Osteoblast (primary cell): ENCODE data around the gene KRTAP20-1. TPM values are rescaled to one million over a fixed set of nuclear protein-coding genes. Genes with fewer than 3 reads are reported as not detected.

Experiments used
- DNase-seq: peaks from one replicate; pipeline ENCODE4 v3.0.0; 2011; ENCODE audit warnings: low spot score, mixed read lengths; ENCODE audit not compliant: insufficient read length; ENCODE audit errors: missing footprints
- H2AFZ ChIP-seq: 2 replicates; pipeline ENCODE4 v1.6.0; 2011; ENCODE audit warnings: mild to moderate bottlenecking, low read length
- H3K27ac ChIP-seq: 2 replicates; pipeline ENCODE4 v1.5.1; 2011; ENCODE audit warnings: mild to moderate bottlenecking, low read depth, low read length, moderate library complexity
- H3K27me3 ChIP-seq: 2 replicates; pipeline ENCODE4 v1.6.0; 2012; ENCODE audit warnings: mild to moderate bottlenecking, control low read depth, inconsistent platforms, low read length, moderate library complexity; ENCODE audit not compliant: insufficient read depth
- H3K36me3 ChIP-seq: 2 replicates; pipeline ENCODE4 v1.5.1; 2011; ENCODE audit warnings: mild to moderate bottlenecking, low read length, control low read depth, moderate library complexity; ENCODE audit not compliant: insufficient read depth
- H3K4me1 ChIP-seq: 2 replicates; pipeline ENCODE4 v1.5.1; 2011; ENCODE audit warnings: mild to moderate bottlenecking, low read length, control low read depth, moderate library complexity; ENCODE audit not compliant: insufficient read depth
- H3K4me2 ChIP-seq: 2 replicates; pipeline ENCODE4 v1.6.0; 2011; ENCODE audit warnings: mild to moderate bottlenecking, low read length; ENCODE audit not compliant: insufficient read depth
- H3K4me3 ChIP-seq: fragments of 200-600 bp; sonication (generic); 3 replicates; pipeline ENCODE4 v1.5.1; 2012; ENCODE audit warnings: mild to moderate bottlenecking, low read length, inconsistent platforms; ENCODE audit not compliant: insufficient read depth
- H3K79me2 ChIP-seq: 2 replicates; pipeline ENCODE4 v1.6.0; 2012; ENCODE audit warnings: mild to moderate bottlenecking, low read length, control low read depth, inconsistent platforms; ENCODE audit not compliant: insufficient read depth
- H3K9me3 ChIP-seq: 2 replicates; pipeline ENCODE4 v1.5.1; 2011; ENCODE audit warnings: low read depth, low read length, control low read depth
- H4K20me1 ChIP-seq: 2 replicates; pipeline ENCODE4 v1.6.0; 2012; ENCODE audit warnings: mild to moderate bottlenecking, low read length, control low read depth; ENCODE audit not compliant: insufficient read depth
- total RNA-seq: library from RNA; depleted of rRNA; stranded (reverse); fragments of >200 nt; gene quantifications from 2 replicates; pipeline ENCODE4 v1.2.3, GENCODE V29; 2012
- TF ChIP-seq, protein P1 (sequence below): IDR thresholded peaks from 2 replicates; pipeline ENCODE4 v1.5.1; 2011; ENCODE audit warnings: mild to moderate bottlenecking, low read depth, low read length, moderate library complexity; ENCODE audit errors: extremely low read depth

Gene KRTAP20-1
- total RNA-seq, 1 donor, result not detected

DNA sequence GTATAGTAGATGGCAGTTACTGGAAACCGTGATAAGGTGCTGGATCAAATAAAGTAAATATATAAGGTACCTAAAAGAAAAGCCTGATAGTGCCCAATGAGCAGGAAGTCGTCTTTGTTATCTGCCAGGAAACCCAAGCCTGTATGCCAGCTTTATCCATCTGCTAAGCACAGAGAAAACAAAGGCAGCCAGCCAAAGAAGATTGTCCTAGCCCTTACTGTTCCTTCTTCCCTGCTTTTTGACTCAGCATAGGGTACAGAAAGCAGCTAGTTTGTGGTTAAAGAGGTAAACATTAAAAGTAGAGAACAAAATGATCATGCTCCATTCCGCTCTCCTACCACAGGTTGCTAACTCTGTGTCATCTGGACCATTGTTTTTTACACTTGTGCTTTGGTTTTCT is 36.1 kb upstream of the KRTAP20-1 start:
- H4K20me1 ChIP-seq, result no peaks in the 10 kb centered on the region
- no peak for DNase-seq
- H2AFZ ChIP-seq, result no peak overlapping the region
- H3K27ac ChIP-seq, result no peak overlapping the region
- TF ChIP-seq, protein P1, sequence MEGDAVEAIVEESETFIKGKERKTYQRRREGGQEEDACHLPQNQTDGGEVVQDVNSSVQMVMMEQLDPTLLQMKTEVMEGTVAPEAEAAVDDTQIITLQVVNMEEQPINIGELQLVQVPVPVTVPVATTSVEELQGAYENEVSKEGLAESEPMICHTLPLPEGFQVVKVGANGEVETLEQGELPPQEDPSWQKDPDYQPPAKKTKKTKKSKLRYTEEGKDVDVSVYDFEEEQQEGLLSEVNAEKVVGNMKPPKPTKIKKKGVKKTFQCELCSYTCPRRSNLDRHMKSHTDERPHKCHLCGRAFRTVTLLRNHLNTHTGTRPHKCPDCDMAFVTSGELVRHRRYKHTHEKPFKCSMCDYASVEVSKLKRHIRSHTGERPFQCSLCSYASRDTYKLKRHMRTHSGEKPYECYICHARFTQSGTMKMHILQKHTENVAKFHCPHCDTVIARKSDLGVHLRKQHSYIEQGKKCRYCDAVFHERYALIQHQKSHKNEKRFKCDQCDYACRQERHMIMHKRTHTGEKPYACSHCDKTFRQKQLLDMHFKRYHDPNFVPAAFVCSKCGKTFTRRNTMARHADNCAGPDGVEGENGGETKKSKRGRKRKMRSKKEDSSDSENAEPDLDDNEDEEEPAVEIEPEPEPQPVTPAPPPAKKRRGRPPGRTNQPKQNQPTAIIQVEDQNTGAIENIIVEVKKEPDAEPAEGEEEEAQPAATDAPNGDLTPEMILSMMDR, result no peak
- no peaks in the 10 kb centered on the region for H3K4me1 ChIP-seq
- no peaks in the 10 kb centered on the region for H3K27me3 ChIP-seq
- H3K4me2 ChIP-seq, result no peak overlapping the region
- H3K79me2 ChIP-seq, result no peaks in the 10 kb centered on the region
- no peak overlapping the region for H3K4me3 ChIP-seq
- no peaks in the 10 kb centered on the region for H3K9me3 ChIP-seq
- H3K36me3 ChIP-seq, result no peaks in the 10 kb centered on the region

DNA sequence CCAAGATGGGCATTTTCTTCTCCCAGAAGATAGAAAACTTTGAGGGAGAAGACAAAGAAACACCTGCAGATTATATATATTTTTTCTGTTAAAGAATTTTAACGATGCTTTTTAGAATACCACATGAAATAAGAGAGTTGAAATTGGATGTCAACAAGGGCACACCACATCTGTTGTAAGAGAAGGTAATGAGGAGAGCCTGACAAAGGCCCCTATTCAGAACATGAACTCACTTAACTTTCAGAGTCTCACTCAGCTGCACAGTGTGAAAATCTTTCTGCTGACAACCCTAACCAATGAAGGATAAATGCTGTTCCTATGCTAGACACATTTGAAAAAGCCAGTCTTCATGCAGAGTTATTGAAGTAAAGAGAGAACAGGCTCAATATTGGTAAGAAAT is 33.4 kb upstream of the KRTAP20-1 start:
- Histone ChIP-seq H3K36me3 (no peaks in the 10 kb centered on the region), H4K20me1 (no peaks in the 10 kb centered on the region), H3K9me3 (peaks cover 1% of the 10 kb centered on the region), H3K79me2 (no peaks in the 10 kb centered on the region), H3K4me2 (no peak overlapping the region), H3K4me1 (no peaks in the 10 kb centered on the region), H3K27me3 (no peaks in the 10 kb centered on the region), H3K27ac (no peak overlapping the region), H2AFZ (no peak overlapping the region), H3K4me3 (no peak overlapping the region)
- TF ChIP-seq, protein P1, result no peak
- no peak for DNase-seq

DNA sequence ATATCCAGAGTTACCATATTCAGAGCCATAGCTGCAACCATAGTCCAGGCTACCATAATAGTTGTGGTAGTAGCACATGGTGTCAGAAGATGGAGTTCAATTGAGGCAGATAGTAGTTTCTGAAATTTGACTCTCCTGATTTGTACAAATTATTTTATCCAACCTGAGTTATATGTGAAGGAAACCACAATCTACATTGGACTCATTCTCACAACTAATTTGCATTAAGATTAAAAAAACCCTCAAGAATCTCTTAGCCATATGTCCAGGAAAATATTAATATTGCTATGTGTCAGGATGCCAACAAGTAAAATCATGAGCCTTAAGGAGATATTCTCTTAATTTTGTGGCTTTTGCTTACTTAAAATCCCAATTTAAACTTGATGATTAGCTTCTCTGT is 25.9 kb upstream of the KRTAP20-1 start, which contains the start of gene KRTAP22-2:
Gene KRTAP22-2 (minus strand): TSS at position 101 of the 400 bp plus-strand sequence.
- Histone ChIP-seq H3K4me1 (no peaks in the 10 kb centered on the region), H3K79me2 (no peaks in the 10 kb centered on the region), H3K9me3 (no peaks in the 10 kb centered on the region), H3K27ac (no peak within 1 kb of the TSS), H3K27me3 (no peaks in the 10 kb centered on the region), H2AFZ (no peak within 1 kb of the TSS), H3K4me3 (no peak within 1 kb of the TSS), H4K20me1 (no peaks in the 10 kb centered on the region), H3K36me3 (no peaks in the 10 kb centered on the region), H3K4me2 (no peak within 1 kb of the TSS)
- no peak for DNase-seq
- TF ChIP-seq, protein P1, result no peak

DNA sequence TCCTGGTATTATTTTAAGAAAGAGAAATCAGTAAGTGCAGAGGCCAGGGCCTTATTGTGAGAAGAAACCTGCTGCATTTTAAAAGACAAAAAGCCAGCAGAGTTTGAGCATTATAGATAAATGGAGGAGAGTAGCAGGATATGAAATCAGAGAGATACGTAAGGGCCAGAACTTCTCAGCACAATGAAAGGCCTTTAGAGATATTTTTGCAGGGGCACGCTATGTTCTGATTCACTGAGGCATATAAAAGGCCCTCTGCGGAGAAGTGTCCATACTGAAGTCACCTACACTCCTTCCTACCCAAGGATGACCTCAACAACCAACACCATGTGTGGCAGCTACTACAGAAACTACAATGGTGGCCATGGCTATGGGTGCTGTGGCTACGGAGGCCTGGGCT is 24.1 kb upstream of the KRTAP20-1 start, which contains the start of gene KRTAP6-3:
Gene KRTAP6-3 (plus strand): TSS at position 301 of the 400 bp plus-strand sequence. CDS start 6 bp downstream, at position 307.
- H3K79me2 ChIP-seq, result no peaks in the 10 kb centered on the region
- H2AFZ ChIP-seq, result no peak within 1 kb of the TSS
- no peaks in the 10 kb centered on the region for H3K36me3 ChIP-seq
- no peaks in the 10 kb centered on the region for H4K20me1 ChIP-seq
- TF ChIP-seq, protein P1, result no peak
- H3K4me1 ChIP-seq, result no peaks in the 10 kb centered on the region
- H3K27ac ChIP-seq, result no peak within 1 kb of the TSS
- DNase-seq, result no peak
- H3K4me3 ChIP-seq, result no peak within 1 kb of the TSS
- H3K27me3 ChIP-seq, result no peaks in the 10 kb centered on the region
- no peak within 1 kb of the TSS for H3K4me2 ChIP-seq
- H3K9me3 ChIP-seq, result no peaks in the 10 kb centered on the region
